IPS-20b (cell line): ENCODE data around the gene ZNF616.
"Not testable (repeated sequence)": the region's sequence is repeated elsewhere in the genome, so short reads cannot be mapped to it uniquely, and the experiment has no call there.

Source experiments
- H3K27ac ChIP-seq: one replicate; pipeline ENCODE4 v1.5.1; 2013; ENCODE audit warnings: low read length
- H3K27me3 ChIP-seq: 2 replicates; pipeline ENCODE4 v1.6.1; 2013; ENCODE audit warnings: mild to moderate bottlenecking, low read length, inconsistent platforms; ENCODE audit not compliant: insufficient read depth
- H3K36me3 ChIP-seq: 2 replicates; pipeline ENCODE4 v1.6.1; 2013; ENCODE audit warnings: low read depth, mild to moderate bottlenecking, inconsistent platforms, low read length, moderate library complexity; ENCODE audit not compliant: insufficient read depth
- H3K4me1 ChIP-seq: 2 replicates; pipeline ENCODE4 v1.6.1; 2013; ENCODE audit warnings: mild to moderate bottlenecking, control low read depth, inconsistent platforms, low read length, moderate library complexity; ENCODE audit not compliant: insufficient read depth
- H3K4me3 ChIP-seq: 2 replicates; pipeline ENCODE4 v1.5.1; 2013; ENCODE audit warnings: mild to moderate bottlenecking, low read length, inconsistent platforms
- H3K9ac ChIP-seq: 2 replicates; pipeline ENCODE4 v1.6.1; 2013; ENCODE audit warnings: low read depth, mild to moderate bottlenecking, inconsistent platforms, low read length, moderate library complexity
- H3K9me3 ChIP-seq: 2 replicates; pipeline ENCODE4 v1.6.1; 2013; ENCODE audit warnings: mild to moderate bottlenecking, low read depth, low read length, inconsistent platforms; ENCODE audit not compliant: insufficient read depth

ZNF616 gene

DNA sequence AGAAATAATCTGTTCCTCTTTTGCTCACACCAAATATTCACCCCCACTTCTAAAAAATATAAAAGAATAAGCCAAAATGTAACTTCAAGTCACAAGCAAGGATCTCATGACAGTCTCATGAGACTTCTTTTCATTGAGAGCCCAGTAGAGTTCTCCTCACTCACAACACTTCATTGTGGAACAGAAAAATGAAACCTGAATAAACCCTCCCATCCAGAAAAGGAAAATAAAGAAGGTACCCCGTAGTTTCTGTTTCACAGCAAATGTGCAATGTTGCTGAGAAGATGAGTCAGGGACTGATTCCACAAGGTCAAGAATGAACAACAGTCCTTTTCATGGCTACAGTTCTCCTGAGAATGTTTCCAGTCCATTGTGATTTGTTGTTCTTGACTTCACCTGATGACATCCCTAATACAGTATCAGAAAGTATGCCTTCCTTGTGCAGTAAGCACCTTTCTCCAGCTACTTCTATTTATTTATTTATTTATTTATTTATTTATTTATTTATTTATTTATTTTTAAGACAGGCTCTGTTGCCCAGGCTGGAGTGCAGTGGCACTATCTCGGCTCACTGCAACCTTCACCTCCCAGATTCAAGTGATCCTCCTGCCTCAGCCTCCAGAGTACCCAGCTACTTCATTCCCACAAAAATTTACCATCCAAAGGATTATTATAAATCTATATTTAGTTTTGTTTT lies 37.7 kb downstream of the ZNF616 start:
- no peak overlapping the region for H3K27ac ChIP-seq
- H3K4me3 ChIP-seq: no peak overlapping the region
- H3K9ac ChIP-seq: no peak overlapping the region
- H3K36me3 ChIP-seq: no peaks in the 10 kb centered on the region
- peaks cover 78% of the 10 kb centered on the region for H3K9me3 ChIP-seq
- H3K27me3 ChIP-seq: no peaks in the 10 kb centered on the region
- H3K4me1 ChIP-seq: no peaks in the 10 kb centered on the region

DNA sequence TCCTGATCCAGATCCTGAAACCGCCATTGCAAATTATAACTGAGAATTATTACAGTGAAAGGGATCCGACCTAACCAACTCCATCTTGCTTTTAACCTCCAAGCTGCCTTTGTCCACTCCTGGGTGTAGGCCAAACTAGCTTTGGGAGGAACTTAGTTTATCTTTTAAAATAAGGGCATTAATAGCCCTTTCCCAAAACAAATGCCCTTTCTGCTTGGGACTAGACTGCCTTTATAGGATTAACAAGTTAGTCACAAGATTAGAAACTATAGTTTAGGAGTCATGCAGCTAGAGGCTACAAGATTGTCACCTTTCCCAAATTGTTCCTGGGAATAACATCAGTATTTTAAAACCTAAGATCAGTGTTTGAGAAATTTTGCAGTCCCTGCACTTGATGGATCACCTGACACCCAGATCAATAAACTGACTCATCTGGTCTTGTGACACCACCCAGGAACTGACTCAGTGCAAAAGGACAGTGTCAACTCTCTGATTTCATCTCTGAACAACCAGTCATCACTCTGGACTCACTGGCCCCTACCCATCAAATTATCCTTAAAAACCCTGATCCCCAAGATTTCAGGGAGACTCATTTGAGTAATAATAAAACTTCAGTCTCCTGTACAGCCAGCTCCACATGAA lies 40.1 kb downstream of the ZNF616 start:
- H3K4me1 ChIP-seq: no peaks in the 10 kb centered on the region
- H3K27ac ChIP-seq: no peak overlapping the region
- no peaks in the 10 kb centered on the region for H3K36me3 ChIP-seq
- H3K4me3 ChIP-seq: no peak overlapping the region
- H3K27me3 ChIP-seq: peaks cover 9% of the 10 kb centered on the region; the same call in 1 of the 2 replicates
- H3K9me3 ChIP-seq: peaks cover 67% of the 10 kb centered on the region
- H3K9ac ChIP-seq: no peak overlapping the region

- Histone ChIP-seq H3K4me3 (peak overlapping the region; percentile 91; the same call in 1 of the 2 replicates), H3K9me3 (peaks cover 49% of the 10 kb centered on the region), H3K27me3 (peaks cover 15% of the 10 kb centered on the region; the same call in 1 of the 2 replicates), H3K36me3 (peaks cover 10% of the 10 kb centered on the region)
- not testable (repeated sequence) for H3K27ac ChIP-seq, H3K9ac ChIP-seq, H3K4me1 ChIP-seq
Measured at GRCh38 chr19:52096416-52096815, 43.3 kb downstream of the ZNF616 start.

GRCh38 chr19:52095172-52096014 lies 44.3 kb downstream of the ZNF616 start, which contains the start of gene ZNF841:
ZNF841 (minus strand) TSS chr19:52095765; CDS start chr19:52084801, 10,964 bp downstream.
- Histone ChIP-seq H3K27ac (no peak within 1 kb of the TSS), H3K4me1 (no peaks in the 10 kb centered on the region), H3K27me3 (peaks cover 15% of the 10 kb centered on the region; the same call in 1 of the 2 replicates), H3K9me3 (peaks cover 42% of the 10 kb centered on the region), H3K4me3 (peak within 1 kb of the TSS; percentile 91), H3K36me3 (peaks cover 10% of the 10 kb centered on the region), H3K9ac (peak within 1 kb of the TSS; percentile 84)

GRCh38 chr19:52094526-52095130 lies 45.1 kb downstream of the ZNF616 start:
- Histone ChIP-seq H3K9me3 (peaks cover 35% of the 10 kb centered on the region), H3K27ac (no peak overlapping the region), H3K27me3 (peaks cover 15% of the 10 kb centered on the region; the same call in 1 of the 2 replicates), H3K4me1 (no peaks in the 10 kb centered on the region), H3K9ac (peak overlapping the region; percentile 84), H3K4me3 (peak overlapping the region; percentile 91), H3K36me3 (peaks cover 10% of the 10 kb centered on the region)

DNA sequence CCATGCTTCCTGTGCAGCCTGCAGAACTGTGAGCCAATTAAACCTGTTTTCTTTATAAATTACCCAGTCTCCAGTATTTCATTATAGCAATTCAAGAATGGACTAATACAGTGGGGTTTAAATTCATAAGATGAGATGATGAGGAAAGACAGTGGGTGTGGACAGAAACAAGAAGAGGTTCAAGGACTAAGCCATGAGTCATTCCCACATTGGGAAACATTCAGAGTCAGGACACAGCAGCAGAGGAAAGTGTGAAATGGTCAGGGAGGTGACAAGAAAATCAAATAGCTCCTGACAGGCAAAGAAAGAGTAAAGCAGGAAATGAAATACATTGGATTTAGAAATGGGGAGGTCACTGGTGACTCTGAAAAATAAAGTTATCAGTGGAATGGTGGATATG lies 53.3 kb downstream of the ZNF616 start:
- no peak overlapping the region for H3K27ac ChIP-seq
- no peaks in the 10 kb centered on the region for H3K4me1 ChIP-seq
- H3K9me3 ChIP-seq: peaks cover 15% of the 10 kb centered on the region
- no peak overlapping the region for H3K9ac ChIP-seq
- H3K36me3 ChIP-seq: peaks cover 55% of the 10 kb centered on the region
- no peak overlapping the region for H3K4me3 ChIP-seq
- H3K27me3 ChIP-seq: no peaks in the 10 kb centered on the region

DNA sequence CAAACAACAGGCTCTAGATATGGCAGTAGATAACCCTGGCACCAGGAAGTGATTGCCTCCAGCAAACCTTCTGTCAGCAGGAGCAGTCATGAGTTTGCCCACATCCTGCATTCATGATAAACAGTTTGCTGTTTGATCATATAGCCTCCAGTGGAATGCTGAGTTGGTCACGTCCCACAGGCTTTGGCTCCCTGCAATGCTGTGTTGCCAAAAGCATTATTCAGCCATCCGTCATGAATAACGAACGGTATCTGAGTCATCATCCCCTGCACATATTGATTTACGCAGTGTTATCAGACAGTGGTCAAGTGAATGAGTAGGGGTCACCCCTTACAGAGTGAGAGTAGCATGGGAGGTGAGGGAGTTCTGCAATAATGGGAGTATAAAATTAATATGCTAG lies 69.2 kb downstream of the ZNF616 start:
- Histone ChIP-seq H3K27me3 (no peaks in the 10 kb centered on the region), H3K27ac (no peak overlapping the region), H3K9me3 (peaks cover 78% of the 10 kb centered on the region), H3K36me3 (peaks cover 79% of the 10 kb centered on the region), H3K9ac (no peak overlapping the region), H3K4me1 (no peaks in the 10 kb centered on the region), H3K4me3 (no peak overlapping the region)

GRCh38 chr19:52069653-52070052 lies 70.1 kb downstream of the ZNF616 start:
- Histone ChIP-seq H3K27me3 (no peaks in the 10 kb centered on the region), H3K4me3 (no peak overlapping the region), H3K36me3 (peaks cover 79% of the 10 kb centered on the region), H3K9me3 (peaks cover 82% of the 10 kb centered on the region), H3K27ac (no peak overlapping the region), H3K9ac (no peak overlapping the region), H3K4me1 (no peaks in the 10 kb centered on the region)

DNA sequence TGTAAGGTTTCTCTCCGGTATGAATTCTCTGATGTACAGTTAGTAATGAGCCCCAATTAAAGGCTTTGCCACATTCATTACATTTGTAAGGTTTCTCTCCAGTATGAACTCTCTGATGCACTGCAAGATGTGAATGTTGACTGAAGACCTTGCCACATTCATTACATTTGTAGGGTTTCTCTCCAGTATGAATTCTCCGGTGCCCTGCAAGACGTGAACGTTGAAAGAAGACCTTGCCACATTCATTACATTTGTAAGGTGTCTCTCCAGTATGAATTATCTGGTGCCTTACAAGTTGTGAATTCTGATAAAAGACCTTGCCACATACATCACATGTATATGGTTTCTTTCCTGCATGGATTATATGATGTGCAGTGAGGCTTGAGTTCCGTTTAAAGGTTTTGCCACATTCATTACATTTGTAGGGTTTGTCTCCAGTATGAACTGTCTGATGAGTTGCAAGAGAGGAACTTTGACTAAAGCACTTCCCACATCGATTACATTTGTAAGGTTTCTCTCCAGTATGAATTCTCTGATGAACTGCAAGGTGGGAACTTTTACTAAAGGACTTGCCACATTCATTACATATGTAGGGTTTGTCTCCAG lies 73.4 kb downstream of the ZNF616 start:
- H3K27me3 ChIP-seq: no peaks in the 10 kb centered on the region
- no peaks in the 10 kb centered on the region for H3K4me1 ChIP-seq
- no peak overlapping the region for H3K27ac ChIP-seq
- peaks cover 92% of the 10 kb centered on the region for H3K9me3 ChIP-seq
- H3K36me3 ChIP-seq: peaks cover 76% of the 10 kb centered on the region
- no peak overlapping the region for H3K9ac ChIP-seq
- H3K4me3 ChIP-seq: no peak overlapping the region; the same call in 1 of the 2 replicates

DNA sequence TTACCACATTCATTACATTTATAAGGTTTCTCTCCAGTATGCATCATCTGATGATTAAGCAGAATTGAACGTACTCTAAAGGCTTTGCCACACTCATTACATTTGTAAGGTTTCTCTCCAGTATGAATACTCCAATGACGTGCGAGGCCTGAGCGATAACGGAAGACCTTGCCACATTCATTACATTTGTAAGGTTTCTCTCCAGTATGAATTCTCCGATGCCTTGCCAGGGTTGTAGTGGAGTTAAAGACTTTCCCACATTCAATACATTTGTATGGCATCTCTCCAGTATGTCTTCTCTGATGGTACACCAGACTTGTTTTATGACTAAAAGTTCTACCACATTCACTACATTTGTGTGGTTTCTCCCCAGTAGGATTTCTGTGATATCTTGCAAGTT lies 74.3 kb downstream of the ZNF616 start:
- Histone ChIP-seq H3K4me3 (no peak overlapping the region), H3K4me1 (no peaks in the 10 kb centered on the region), H3K36me3 (peaks cover 67% of the 10 kb centered on the region), H3K9ac (no peak overlapping the region), H3K27ac (no peak overlapping the region), H3K27me3 (no peaks in the 10 kb centered on the region), H3K9me3 (peaks cover 92% of the 10 kb centered on the region)
